Activated CD8-positive, alpha-beta memory T cell treated with anti-CD3 and anti-CD28 coated beads, Interleukin-2, amount 50 U/mL, for 48 hours (primary cell): Measurements from ENCODE around the gene ATP13A1.
"Not testable (repeated sequence)": the region's sequence is repeated elsewhere in the genome, so short reads cannot be mapped to it uniquely, and the experiment has no call there.

Experiments used
- DNase-seq: peaks from one replicate; pipeline ENCODE4 v3.0.0-alpha.2; 2020

Gene ATP13A1

DNA sequence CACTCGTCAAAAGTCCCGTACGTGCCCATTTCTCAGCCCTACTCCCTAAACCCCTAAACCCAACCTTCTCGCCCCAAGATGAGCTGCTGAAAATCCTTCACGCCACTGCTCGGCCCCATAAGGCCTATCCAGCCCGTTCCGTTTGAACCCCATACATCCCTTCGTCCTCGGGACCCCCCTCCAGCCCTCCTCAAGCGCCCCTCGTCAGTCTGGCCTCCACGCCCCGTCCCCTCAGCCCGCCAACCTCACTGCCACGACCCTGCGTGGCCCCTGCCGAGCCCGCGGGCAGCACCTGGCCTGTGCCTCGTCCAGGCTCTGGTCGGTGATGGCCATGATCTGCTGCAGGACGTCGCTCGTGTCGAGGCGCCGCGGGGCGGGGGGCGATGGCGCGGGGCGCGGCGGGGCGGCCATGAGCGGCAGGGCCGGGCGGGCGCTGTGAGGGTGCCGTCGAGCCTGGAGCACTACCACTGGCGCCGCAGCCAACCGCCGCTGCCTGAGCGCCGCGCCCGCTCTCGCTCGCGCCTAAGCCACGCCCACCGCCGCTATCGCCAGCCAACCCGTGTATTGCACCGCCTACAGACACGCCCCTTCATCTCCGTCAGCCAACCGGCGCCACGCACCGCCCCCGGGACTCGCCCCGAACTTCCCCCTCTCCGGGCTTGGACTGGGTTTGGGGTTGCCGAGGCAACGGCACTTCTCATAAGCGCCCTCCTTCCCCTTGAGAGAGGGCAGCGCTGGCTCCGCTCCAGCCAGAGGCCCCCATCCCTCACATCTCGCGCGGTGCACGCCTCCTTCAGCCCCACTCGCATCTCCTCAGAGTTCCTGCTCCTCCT, 45.0 kb downstream of the ATP13A1 start, which contains the start of gene PBX4:
TSS of gene PBX4 (minus strand) at position 469 of the 833 bp plus-strand sequence. CDS start at position 411, 58 bp downstream.
- peak; percentile 99 for DNase-seq

DNA sequence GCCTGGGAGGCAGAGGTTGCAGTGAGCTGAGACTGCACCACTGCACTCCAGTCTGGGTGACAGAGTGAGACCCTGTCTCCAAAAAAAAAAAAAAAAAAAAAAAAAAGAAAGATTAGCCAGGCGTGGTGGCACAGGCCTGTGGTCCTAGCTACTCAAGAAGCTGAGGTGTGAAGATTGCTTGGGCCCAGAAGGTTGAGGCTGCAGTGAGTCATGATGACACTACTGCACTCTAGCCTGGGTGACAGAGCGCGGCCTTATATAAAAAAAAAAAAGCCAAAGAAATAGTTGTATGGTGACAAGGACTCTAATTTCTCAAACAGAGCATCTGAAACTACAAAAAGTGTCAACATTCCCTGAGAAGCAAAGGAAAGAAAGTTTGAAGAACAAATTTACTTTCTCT, 48.4 kb downstream of the ATP13A1 start:
- DNase-seq, result no peak

DNA sequence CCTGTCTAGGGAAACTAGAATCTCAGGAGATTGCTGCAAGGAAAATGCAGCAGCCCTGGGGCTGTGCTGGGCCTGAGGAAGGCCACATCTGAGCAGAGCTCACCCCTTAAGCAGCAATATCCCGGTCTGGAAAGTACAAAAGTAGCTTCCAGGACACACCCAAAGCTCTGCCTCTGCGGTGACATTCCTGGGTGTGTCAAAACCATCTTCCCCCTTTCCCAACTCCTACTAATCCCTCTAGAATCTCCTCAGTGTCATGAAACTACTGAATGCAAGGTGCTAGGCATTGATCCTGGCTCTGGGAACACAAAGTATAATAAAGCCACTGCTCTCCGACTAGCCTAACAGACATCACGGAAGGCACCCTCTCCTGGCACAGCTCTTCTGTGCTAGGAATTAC, 50.0 kb downstream of the ATP13A1 start:
- DNase-seq, result no peak

DNA sequence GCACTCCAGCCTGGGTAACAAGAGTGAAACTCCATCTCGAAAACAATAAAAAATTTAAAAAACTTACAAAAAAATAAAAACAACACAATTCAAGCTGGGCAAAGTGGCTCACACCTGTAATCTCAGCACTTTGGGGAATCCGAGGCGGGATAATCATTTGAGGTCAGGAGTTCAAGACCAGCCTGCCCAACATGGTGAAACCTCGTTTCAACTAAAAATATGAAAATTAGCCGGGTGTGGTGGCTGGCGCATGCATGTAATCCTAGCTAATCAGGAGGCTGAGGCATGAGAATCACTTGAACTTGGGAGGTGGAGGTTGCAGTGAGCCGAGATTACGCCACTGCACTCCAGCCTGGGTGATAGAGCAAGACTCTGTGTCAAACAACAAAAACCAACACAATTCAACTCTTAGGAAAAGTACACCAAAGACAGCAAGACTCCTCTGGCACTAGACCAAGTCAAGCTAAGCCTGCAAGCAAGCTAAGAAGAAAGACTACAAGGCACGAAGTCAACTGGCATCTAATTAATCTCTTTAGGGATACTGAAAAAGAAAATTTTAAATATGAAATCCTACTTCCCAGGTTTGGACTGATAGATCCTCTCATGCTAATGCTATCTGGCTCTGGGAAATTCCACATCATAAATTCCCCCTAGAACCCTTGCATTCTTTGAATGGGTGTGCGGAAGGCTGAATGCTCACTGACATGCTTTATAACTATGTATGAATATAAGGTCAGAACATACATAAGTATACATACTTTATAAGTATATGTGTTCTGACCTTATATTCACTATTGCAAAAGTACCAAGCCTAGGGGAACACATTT, 52.9 kb downstream of the ATP13A1 start:
- DNase-seq, result no peak

DNA sequence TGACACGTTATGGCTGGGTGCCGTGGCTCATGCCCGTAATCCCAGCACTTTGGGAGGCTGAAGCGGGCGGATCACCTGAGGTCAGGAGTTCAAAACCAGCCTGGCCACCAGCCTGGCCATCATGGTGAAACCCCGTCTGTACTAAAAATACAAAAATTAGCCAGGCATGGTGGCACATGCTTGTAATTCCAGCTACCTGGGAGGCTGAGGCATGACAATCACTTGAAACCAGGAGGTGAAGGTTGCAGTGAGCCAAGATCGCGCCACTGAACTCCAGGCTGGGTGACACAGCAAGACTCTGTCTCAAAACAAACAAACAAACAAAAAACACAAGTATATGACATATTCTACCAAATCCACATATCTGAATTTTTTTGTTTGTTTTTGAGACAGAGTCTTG, 56.8 kb downstream of the ATP13A1 start:
- DNase-seq, result not testable (repeated sequence)

DNA sequence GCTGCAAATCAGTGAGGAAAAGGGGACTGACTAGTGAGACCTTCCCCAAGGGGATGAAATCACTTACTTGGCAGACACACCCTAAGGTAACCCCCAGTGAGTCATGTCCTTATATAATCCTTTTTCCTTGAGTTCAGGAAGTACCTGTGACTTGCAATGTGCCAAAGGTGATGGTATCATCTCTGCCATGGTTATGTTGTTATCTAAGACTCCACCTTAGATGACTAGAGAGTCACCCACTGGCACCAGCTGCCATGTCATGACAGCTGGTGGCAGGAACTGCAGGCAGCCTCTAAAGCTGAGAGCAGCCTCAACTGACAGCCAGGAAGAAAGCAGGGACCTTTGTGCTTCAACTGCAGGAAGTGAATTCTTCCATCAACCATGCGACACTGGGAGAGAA, 57.5 kb downstream of the ATP13A1 start:
- DNase-seq, result no peak

DNA sequence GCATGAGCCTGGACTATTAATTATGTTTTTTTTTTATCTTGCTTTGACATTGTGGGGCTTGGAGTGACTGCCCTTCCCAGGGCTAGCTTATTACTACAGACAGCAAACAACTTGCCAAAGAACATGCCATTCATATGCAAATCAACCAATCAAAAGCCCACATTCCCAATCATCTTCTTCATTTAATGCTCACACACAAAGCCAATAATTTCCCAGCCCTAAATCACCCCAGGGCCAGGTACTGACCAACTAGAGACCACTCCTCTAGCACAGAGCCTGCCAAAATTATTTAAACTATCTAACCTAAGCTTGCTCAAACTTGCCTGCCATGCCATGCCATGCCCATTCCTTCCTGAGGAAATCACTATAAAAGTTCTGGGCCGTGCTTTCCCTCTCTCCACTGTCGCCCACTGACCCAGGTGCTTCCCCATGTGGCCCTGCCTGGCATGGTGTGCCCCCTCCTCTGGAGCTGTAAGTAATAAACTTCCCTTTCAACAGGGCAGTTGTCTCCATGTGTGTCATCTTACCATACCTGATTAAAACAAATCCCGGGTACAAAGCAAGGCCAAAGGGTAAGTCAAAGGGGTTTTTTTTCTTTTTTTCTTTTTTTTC, 60.7 kb downstream of the ATP13A1 start:
- no peak for DNase-seq

DNA sequence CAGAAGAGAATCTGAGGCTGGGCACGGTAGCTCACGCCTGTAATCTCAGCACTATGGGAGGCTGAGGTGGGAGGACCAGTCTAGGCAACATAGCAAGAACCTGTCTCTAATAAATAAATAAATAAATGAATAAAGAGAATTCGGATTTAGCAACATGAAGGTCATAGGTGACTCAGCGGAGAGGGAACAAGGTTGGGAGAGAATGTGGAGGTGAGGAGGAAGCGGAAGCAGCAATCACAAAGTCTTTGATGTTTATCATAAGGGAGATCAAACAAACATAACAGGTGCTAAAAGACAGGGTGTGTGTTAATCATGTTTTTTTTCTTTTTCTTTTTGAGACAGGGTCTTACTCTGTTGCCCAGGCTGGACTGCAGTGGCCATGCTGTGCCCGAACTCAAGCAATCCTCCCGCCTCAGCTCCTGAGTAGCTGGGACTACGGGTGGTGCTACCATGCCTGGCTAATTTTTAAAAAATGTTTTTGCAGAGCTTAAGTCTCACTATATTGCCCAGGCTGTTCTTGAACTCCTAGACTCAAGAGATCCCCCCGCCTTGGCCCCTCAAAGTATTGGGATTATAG, 61.3 kb downstream of the ATP13A1 start:
- no peak for DNase-seq

DNA sequence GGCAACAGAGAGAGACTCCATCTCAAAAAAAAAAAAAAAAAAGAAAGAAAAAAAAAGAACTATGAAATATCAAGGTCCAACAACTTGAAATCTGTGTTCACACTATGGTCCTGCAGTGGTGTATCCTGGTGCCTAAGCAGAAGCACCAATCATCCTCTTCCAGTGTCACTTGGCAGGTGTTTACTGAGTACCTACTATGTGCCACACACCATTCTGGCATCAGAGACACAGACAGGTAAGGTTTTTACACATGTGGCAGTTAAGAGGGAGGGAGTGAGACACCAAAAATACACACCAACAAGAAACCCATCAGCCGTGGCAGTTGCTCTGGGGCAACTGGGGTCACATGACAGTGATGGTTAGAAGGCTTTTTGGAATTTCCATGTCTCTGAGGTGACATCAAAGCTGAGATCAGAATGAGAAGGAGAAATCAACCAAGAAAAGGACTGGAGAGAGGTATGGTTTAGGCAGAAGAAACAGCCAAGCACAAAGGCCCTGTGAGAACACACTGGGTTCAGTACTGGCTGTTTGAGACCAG, 62.6 kb downstream of the ATP13A1 start:
- DNase-seq, result no peak

DNA sequence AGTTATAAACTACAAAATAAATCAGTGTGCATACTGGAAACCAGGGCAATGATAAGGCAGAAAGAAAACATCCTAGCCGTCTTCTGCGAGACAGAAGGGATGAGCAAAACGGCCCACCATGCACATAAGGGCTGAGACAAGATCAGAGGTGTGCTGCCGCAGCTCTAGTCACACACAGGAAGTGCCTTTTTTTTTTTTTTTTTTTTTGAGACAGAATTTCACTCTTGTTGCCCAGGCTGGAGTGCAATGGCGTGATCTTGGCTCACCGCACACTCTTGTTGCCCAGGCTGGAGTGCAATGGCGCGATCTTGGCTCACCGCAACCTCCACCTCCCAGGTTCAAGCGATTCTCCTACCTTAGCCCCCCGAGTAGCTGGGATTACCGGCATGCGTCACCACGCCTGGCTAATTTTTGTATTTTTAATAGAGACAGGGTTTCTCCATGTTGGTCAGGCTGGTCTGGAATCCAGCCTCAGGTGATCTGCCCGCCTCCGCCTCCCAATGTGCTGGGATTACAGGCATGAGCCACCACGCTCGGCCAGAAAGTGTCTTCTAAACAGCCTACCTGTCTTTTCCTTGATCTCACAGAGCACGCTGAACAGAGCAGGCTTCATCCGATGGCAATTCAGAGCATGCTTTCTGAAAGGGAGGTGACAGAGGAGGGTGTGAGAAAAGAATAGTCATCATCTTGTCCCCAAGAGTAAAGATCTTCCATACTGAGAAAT, 64.6 kb downstream of the ATP13A1 start:
- peak; percentile 80 for DNase-seq

DNA sequence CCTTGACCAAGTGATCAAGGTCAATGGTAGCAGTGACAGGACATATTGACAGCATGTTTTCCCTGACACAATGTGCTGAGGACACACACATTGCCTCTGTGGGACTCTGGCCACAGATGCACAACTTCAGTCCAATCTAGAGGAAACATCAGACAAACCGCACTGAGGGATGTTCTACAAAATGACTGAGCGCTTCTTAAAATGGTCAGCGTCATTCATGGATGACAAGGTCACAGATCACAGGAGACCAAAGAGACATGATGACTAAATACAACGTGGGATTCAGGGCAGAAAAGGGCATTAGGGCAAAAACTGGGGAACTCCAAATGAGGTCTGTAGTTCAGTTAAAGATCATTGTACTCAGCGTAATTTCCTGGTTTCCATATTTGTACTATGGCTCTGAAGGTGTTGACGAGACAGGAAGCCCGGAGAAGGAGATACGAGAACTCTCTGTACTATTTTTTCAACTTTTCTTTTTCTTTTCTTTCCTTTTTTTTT, 65.6 kb downstream of the ATP13A1 start:
- DNase-seq, result no peak
